GM12891 (cell line): ENCODE data around the gene GUF1.

Experiments used
- PAX5 ChIP-seq: IDR thresholded peaks from 2 replicates; pipeline ENCODE4 v1.6.1; 2011; ENCODE audit warnings: low read length, moderate library complexity, mild to moderate bottlenecking; ENCODE audit not compliant: insufficient read depth, severe bottlenecking
- POLR2A ChIP-seq: IDR thresholded peaks from 2 replicates; pipeline ENCODE4 v1.6.1; 2011; ENCODE audit warnings: low read depth, low read length, control low read depth
- POLR2AphosphoS5 ChIP-seq: IDR thresholded peaks from 2 replicates; pipeline ENCODE4 v1.6.1; 2011; ENCODE audit warnings: low read depth, low read length, control low read depth
- SPI1 ChIP-seq: IDR thresholded peaks from 2 replicates; pipeline ENCODE4 v1.6.1; 2011; ENCODE audit warnings: low read depth, low read length, control low read depth
- TAF1 ChIP-seq: IDR thresholded peaks from 2 replicates; pipeline ENCODE4 v1.6.1; 2011; ENCODE audit warnings: low read depth, low read length, control low read depth

- no peak for TF ChIP-seq POLR2AphosphoS5
- no peak for TF ChIP-seq POLR2A
- peak; percentile 44; the same call in 1 of the 2 replicates for TF ChIP-seq SPI1
- TF ChIP-seq PAX5 = no peak
- no peak for TF ChIP-seq TAF1
These were observed 15.6 kb upstream of the GUF1 start for GRCh38 chr4:44662623-44663005.
